GM21447 (cell line): ENCODE measurements around the gene HNRNPA2B1.
A peak's percentile ranks its signal among the peaks of the same experiment; 100 is the strongest.
"Not testable (repeated sequence)": the region's sequence is repeated elsewhere in the genome, so short reads cannot be mapped to it uniquely, and the experiment has no call there.

Source experiments
- ATAC-seq: cut with Tn5 transposase; IDR thresholded peaks from one replicate; pipeline ENCODE4 v1.9.1; 2021; ENCODE audit not compliant: unreplicated experiment

Gene HNRNPA2B1

GRCh38 chr7:26185131-26185843, 15.3 kb downstream of the HNRNPA2B1 start:
- ATAC-seq, result no peak

GRCh38 chr7:26184281-26185101, 16.1 kb downstream of the HNRNPA2B1 start:
- not testable (repeated sequence) for ATAC-seq

GRCh38 chr7:26183545-26184280, 16.8 kb downstream of the HNRNPA2B1 start:
- no peak for ATAC-seq

GRCh38 chr7:26182706-26183105, 17.8 kb downstream of the HNRNPA2B1 start:
- no peak for ATAC-seq

GRCh38 chr7:26182283-26182682, 18.3 kb downstream of the HNRNPA2B1 start:
- no peak for ATAC-seq

- ATAC-seq, result no peak
Observed at GRCh38 chr7:26181474-26182227, 18.9 kb downstream of the HNRNPA2B1 start.

- no peak for ATAC-seq
Observed at GRCh38 chr7:26180792-26181198, 19.8 kb downstream of the HNRNPA2B1 start.

- ATAC-seq, result no peak
Observed at GRCh38 chr7:26179826-26180497, 20.6 kb downstream of the HNRNPA2B1 start.

- ATAC-seq, result no peak
Observed at GRCh38 chr7:26179422-26179821, 21.1 kb downstream of the HNRNPA2B1 start.

GRCh38 chr7:26178272-26178960, 22.1 kb downstream of the HNRNPA2B1 start:
- ATAC-seq, result no peak

GRCh38 chr7:26177269-26177668, 23.3 kb downstream of the HNRNPA2B1 start:
- ATAC-seq, result not testable (repeated sequence)

- ATAC-seq, result not testable (repeated sequence)
Observed at GRCh38 chr7:26176696-26177095, 23.9 kb downstream of the HNRNPA2B1 start.

- ATAC-seq, result not testable (repeated sequence)
Observed at GRCh38 chr7:26175903-26176302, 24.6 kb downstream of the HNRNPA2B1 start.

GRCh38 chr7:26172048-26172447, 28.5 kb downstream of the HNRNPA2B1 start:
- no peak for ATAC-seq

- no peak for ATAC-seq
Observed at GRCh38 chr7:26171601-26172000, 28.9 kb downstream of the HNRNPA2B1 start.

GRCh38 chr7:26170663-26171062, 29.9 kb downstream of the HNRNPA2B1 start:
- no peak for ATAC-seq

GRCh38 chr7:26169271-26169670, 31.3 kb downstream of the HNRNPA2B1 start:
- no peak for ATAC-seq

- no peak for ATAC-seq
Observed at GRCh38 chr7:26168458-26169023, 32.0 kb downstream of the HNRNPA2B1 start.

- ATAC-seq, result peak; percentile 89
Observed at GRCh38 chr7:26167303-26167934, 33.1 kb downstream of the HNRNPA2B1 start.
